Erythroblast (primary cell): ENCODE data around the gene TMEM150C.

Experiments
- GATA1 ChIP-seq: IDR thresholded peaks from 2 replicates; pipeline ENCODE4 v1.6.1; 2011; ENCODE audit warnings: low read depth, mild to moderate bottlenecking, control low read depth, low read length, moderate library complexity
- POLR2A ChIP-seq: IDR thresholded peaks from 2 replicates; pipeline ENCODE4 v1.6.1; 2011; ENCODE audit warnings: mild to moderate bottlenecking, low read length

DNA sequence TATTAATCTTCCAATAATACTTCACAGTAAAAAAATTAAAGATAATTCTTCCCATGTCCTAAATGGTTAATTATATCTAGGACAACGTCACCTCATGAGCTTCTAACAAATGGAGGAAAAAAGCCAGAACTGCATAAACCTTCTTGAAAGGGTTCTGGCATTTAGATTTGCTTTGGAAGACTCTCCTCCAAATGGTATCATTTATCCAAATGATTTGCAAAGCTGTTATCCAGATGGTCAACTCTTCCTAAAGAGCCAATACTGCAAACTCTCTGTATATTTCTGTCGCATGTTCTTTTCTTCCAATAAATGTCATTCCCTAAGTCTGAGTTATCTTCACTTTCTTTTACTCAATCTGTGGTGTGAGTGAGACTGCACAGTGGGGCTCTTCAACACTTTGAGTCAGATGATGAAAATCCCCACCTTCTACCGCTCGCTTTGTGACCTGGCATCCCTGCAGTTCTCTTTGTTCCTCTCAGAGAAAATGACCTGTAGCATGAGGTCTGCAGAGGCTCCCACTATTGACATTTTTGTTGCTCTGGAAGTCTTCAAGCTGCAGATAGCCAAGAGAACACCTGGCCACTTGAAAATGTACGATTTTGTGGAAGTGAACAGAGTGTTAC, 52.9 kb downstream of the TMEM150C start:
- TF ChIP-seq POLR2A (no peak), GATA1 (no peak)
